ENCODE measurements around the gene VAV2.

VAV2 gene

GRCh38 chr9:133991964-133992779 lies at the start of gene VAV2:
VAV2 (minus strand) TSS chr9:133992324; CDS start chr9:133992278, 46 bp downstream.
- no peak for TF ChIP-seq CTCF (IDR thresholded peaks at IDR 0.05; ENCODE audit: low read depth, low read length)
- H3K4me3 ChIP-seq (ENCODE audit: low read depth, low read length): peak within 1 kb of the TSS; percentile 79

GRCh38 chr9:134041649-134041962 lies 49.5 kb upstream of the VAV2 start:
- no peak for TF ChIP-seq CTCF (IDR thresholded peaks at IDR 0.05; ENCODE audit: low read depth, low read length)
- H3K4me3 ChIP-seq (ENCODE audit: low read depth, low read length): no peak overlapping the region

GRCh38 chr9:134040781-134041648 lies 48.9 kb upstream of the VAV2 start:
- no peak overlapping the region for H3K4me3 ChIP-seq (ENCODE audit: low read depth, low read length)
- TF ChIP-seq CTCF (IDR thresholded peaks at IDR 0.05; ENCODE audit: low read depth, low read length): no peak

GRCh38 chr9:134040176-134040565 lies 48.0 kb upstream of the VAV2 start:
- H3K4me3 ChIP-seq (ENCODE audit: low read depth, low read length): no peak overlapping the region
- TF ChIP-seq CTCF (IDR thresholded peaks at IDR 0.05; ENCODE audit: low read depth, low read length): no peak

- no peak overlapping the region for H3K4me3 ChIP-seq (ENCODE audit: low read depth, low read length)
- TF ChIP-seq CTCF (IDR thresholded peaks at IDR 0.05; ENCODE audit: low read depth, low read length): no peak
Observed at GRCh38 chr9:134039386-134040175, 47.5 kb upstream of the VAV2 start.

GRCh38 chr9:134037641-134038040 lies 45.5 kb upstream of the VAV2 start:
- H3K4me3 ChIP-seq (ENCODE audit: low read depth, low read length): no peak overlapping the region
- TF ChIP-seq CTCF (IDR thresholded peaks at IDR 0.05; ENCODE audit: low read depth, low read length): no peak
